ENCODE results near the gene EPHA2. TPM values are rescaled to one million over a fixed set of nuclear protein-coding genes. Genes with fewer than 3 reads are reported as not detected.
A peak's percentile ranks its signal among the peaks of the same experiment; 100 is the strongest.

EPHA2 gene
- total and polyA plus RNA-seq, 5 experiments from 2014 or later = not detected

GRCh38 chr1:16080422-16081150 lies 75.3 kb downstream of the EPHA2 start:
- no peaks in the 10 kb centered on the region for H3K36me3 Mint-ChIP-seq
- POLR2A ChIA-PET = no interaction called here
- peaks cover 0 to 7% (median 2%) of the 10 kb centered on the region in 5 donors for H3K27me3 Mint-ChIP-seq
- H3K9me3 Mint-ChIP-seq = no peaks in the 10 kb centered on the region
- peaks cover 5 to 8% (median 6%) of the 10 kb centered on the region in 4 donors for H3K4me1 Mint-ChIP-seq
- DNase-seq (no peak), ATAC-seq (no peak)
- H3K4me3 Mint-ChIP-seq = peak overlapping the region in 1 of 10 donors; percentile 7
- H3K27ac Mint-ChIP-seq = peak overlapping the region in 1 of 10 donors; percentile 75

- Mint-ChIP-seq H3K27me3 (peaks cover 5 to 15% (median 6%) of the 10 kb centered on the region in 5 donors), H3K4me3 (peak overlapping the region in 9 of 10 donors; percentile 65 to 86 (median 74))
- POLR2A ChIA-PET = interaction anchor here (0.6 to 1.8 kb wide), 6 partner anchors 15 to 287 kb away, joined by 3 to 8 read pairs (median 6); partner anchors contain the start of gene CPLANE2
These were observed 76.8 kb downstream of the EPHA2 start for GRCh38 chr1:16078925-16079656.

GRCh38 chr1:16077406-16078245 lies 78.2 kb downstream of the EPHA2 start:
- DNase-seq (no peak), ATAC-seq (no peak)
- Mint-ChIP-seq H3K36me3 (no peaks in the 10 kb centered on the region), H3K9me3 (no peaks in the 10 kb centered on the region), H3K4me3 (no peak overlapping the region), H3K27ac (peak overlapping the region in 1 of 10 donors; percentile 27), H3K27me3 (peaks cover 9 to 21% (median 12%) of the 10 kb centered on the region in 5 donors), H3K4me1 (peaks cover 8 to 17% (median 12%) of the 10 kb centered on the region in 4 donors)
- POLR2A ChIA-PET = interaction anchor here (1.6 to 1.8 kb wide), 2 partner anchors 16 to 166 kb away, joined by 5 read pairs; no protein-coding TSS in a partner anchor

More at GRCh38 chr1:16078925-16079656, 76.8 kb downstream of the EPHA2 start:
- peak; percentile 87 to 90 for ATAC-seq
- DNase-seq = peak; percentile 39 to 83 (median 70)
- H3K9me3 Mint-ChIP-seq = no peaks in the 10 kb centered on the region
- peaks cover 5 to 11% (median 8%) of the 10 kb centered on the region in 4 donors for H3K4me1 Mint-ChIP-seq
- H3K36me3 Mint-ChIP-seq = no peaks in the 10 kb centered on the region
- peak overlapping the region in 4 of 10 donors; percentile 62 to 82 (median 72) for H3K27ac Mint-ChIP-seq

- ATAC-seq (no peak), DNase-seq (no peak)
- H3K9me3 Mint-ChIP-seq = no peaks in the 10 kb centered on the region
- H3K27ac Mint-ChIP-seq = peak overlapping the region in 1 of 10 donors; percentile 41
- no peaks in the 10 kb centered on the region for H3K36me3 Mint-ChIP-seq
- H3K4me3 Mint-ChIP-seq = peak overlapping the region in 1 of 10 donors; percentile 10
- H3K4me1 Mint-ChIP-seq = peaks cover 10 to 17% (median 14%) of the 10 kb centered on the region in 4 donors
- peaks cover 11 to 21% (median 12%) of the 10 kb centered on the region in 5 donors for H3K27me3 Mint-ChIP-seq
- POLR2A ChIA-PET = no interaction called here
These were observed 79.0 kb downstream of the EPHA2 start for GRCh38 chr1:16076865-16077238.

- H3K4me3 Mint-ChIP-seq = peak overlapping the region in 1 of 10 donors; percentile 43
- H3K27me3 Mint-ChIP-seq = peaks cover 11 to 21% (median 12%) of the 10 kb centered on the region in 5 donors
- POLR2A ChIA-PET = interaction anchor here (0.6 kb wide), 1 partner anchor 289 kb away, joined by 4 read pairs; no protein-coding TSS in a partner anchor
- H3K27ac Mint-ChIP-seq = peak overlapping the region in 1 of 10 donors; percentile 41
- DNase-seq (no peak), ATAC-seq (no peak)
- H3K9me3 Mint-ChIP-seq = no peaks in the 10 kb centered on the region
- H3K36me3 Mint-ChIP-seq = no peaks in the 10 kb centered on the region
- peaks cover 10 to 17% (median 14%) of the 10 kb centered on the region in 4 donors for H3K4me1 Mint-ChIP-seq
These were observed 79.6 kb downstream of the EPHA2 start for GRCh38 chr1:16076031-16076864.

GRCh38 chr1:16075337-16076030 lies 80.4 kb downstream of the EPHA2 start:
- Mint-ChIP-seq H3K9me3 (no peaks in the 10 kb centered on the region), H3K4me3 (peak overlapping the region in 1 of 10 donors; percentile 28), H3K36me3 (no peaks in the 10 kb centered on the region), H3K27me3 (peaks cover 11 to 21% (median 12%) of the 10 kb centered on the region in 5 donors), H3K4me1 (peaks cover 10 to 22% (median 15%) of the 10 kb centered on the region in 4 donors), H3K27ac (no peak overlapping the region)
- DNase-seq = no peak
- ATAC-seq = no peak
- POLR2A ChIA-PET = interaction anchor here (0.6 kb wide), 1 partner anchor 290 kb away, joined by 4 read pairs; no protein-coding TSS in a partner anchor

Other genes starting within 250 kb of the EPHA2 start
- 10 to 100 TPM; 49.3 to 58.1 TPM for gene ZBTB17, start 180.0 kb downstream of the EPHA2 start, total RNA-seq
- gene ZBTB17, start 180.0 kb downstream of the EPHA2 start, polyA plus RNA-seq = 10 to 100 TPM; 10.2 to 23.3 (median 11.1) TPM
- not detected for gene SRARP, start 151.8 kb downstream of the EPHA2 start, total RNA-seq
- not detected for gene SRARP, start 151.8 kb downstream of the EPHA2 start, polyA plus RNA-seq
- gene HSPB7, start 138.0 kb downstream of the EPHA2 start, total RNA-seq = not detected
- not detected for gene HSPB7, start 138.0 kb downstream of the EPHA2 start, polyA plus RNA-seq
- gene CLCNKA, start 134.0 kb downstream of the EPHA2 start, total RNA-seq = not detected
- gene CLCNKA, start 134.0 kb downstream of the EPHA2 start, polyA plus RNA-seq = not detected
- gene CLCNKB, start 112.3 kb downstream of the EPHA2 start, total RNA-seq = not detected
- gene CLCNKB, start 112.3 kb downstream of the EPHA2 start, polyA plus RNA-seq = not detected
- gene FAM131C, start 82.4 kb downstream of the EPHA2 start, total RNA-seq = not detected
- not detected for gene FAM131C, start 82.4 kb downstream of the EPHA2 start, polyA plus RNA-seq
- 10 to 100 TPM; 11.9 to 12.7 TPM for gene ARHGEF19, start 56.6 kb upstream of the EPHA2 start, total RNA-seq
- gene ARHGEF19, start 56.6 kb upstream of the EPHA2 start, polyA plus RNA-seq = 1 to 10 TPM; 6.4 to 8.9 (median 7.7) TPM
- 1 to 10 TPM; 8.8 to 9.6 TPM for gene CPLANE2, start 81.1 kb upstream of the EPHA2 start, total RNA-seq
- 1 to 10 TPM; 1.7 to 2.9 (median 2.7) TPM for gene CPLANE2, start 81.1 kb upstream of the EPHA2 start, polyA plus RNA-seq
- 10 to 100 TPM; 24.3 to 27.4 TPM for gene FBXO42, start 196.4 kb upstream of the EPHA2 start, total RNA-seq
- 10 to 100 TPM; 11.8 to 21.5 (median 15.5) TPM for gene FBXO42, start 196.4 kb upstream of the EPHA2 start, polyA plus RNA-seq
- gene SZRD1, start 211.2 kb upstream of the EPHA2 start, total RNA-seq = 10 to 100 TPM; 90.0 to 93.6 TPM
- 10 to 100 TPM; 47.5 to 50.1 (median 49.7) TPM for gene SZRD1, start 211.2 kb upstream of the EPHA2 start, polyA plus RNA-seq

Measured in naive thymus-derived CD8-positive, alpha-beta T cell (primary cell).